Ishikawa (cell line): ENCODE measurements around the gene TPD52L2.

Experiments
- CREB1 ChIP-seq: IDR thresholded peaks from 2 replicates; pipeline ENCODE4 v1.6.1; 2012; ENCODE audit warnings: low read depth
- EP300 ChIP-seq: IDR thresholded peaks from 2 replicates; pipeline ENCODE4 v1.6.1; 2012; ENCODE audit warnings: borderline replicate concordance
- TAF1 ChIP-seq: IDR thresholded peaks from 2 replicates; pipeline ENCODE4 v1.6.1; 2012; ENCODE audit warnings: low read depth, mild to moderate bottlenecking
- TCF12 ChIP-seq: IDR thresholded peaks from 2 replicates; pipeline ENCODE4 v1.6.1; 2012; ENCODE audit warnings: low read depth

DNA sequence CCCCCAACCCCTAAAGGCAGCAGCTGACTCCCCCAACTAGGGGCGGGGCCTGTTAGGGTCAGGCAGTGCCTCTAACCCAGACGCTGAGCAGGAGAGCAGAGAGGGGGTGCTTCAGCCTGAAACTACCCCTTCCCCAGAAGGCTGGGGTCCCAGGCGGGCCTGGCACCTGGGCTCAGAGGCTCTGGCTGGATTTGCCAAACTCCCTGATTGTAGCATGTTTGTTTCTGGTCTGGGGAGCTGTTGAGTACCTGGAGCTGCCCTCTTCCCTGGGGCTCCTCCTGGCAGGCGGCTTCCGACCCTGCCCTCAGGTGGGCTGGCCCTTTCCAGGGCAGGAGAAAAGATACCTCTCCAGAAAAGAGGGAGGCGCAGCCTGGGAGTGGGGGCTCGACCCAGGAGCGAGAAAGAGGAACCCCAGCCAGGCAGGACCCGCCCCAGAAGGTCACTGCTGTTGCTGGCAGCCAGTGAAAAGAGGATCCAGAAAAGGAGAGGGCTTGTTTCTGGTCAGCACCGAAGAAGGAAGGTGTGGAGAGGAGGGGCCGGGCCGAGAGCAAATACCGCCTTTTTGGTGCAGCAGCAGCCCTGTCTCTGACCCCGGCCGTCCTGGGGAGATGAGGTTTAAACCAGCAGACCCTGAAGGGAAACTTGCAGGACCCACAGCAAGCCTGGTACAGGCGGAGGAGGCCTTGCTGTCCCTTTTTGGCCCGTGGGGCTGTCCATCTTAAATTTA, 4.6 kb upstream of the TPD52L2 start:
- TF ChIP-seq TAF1 (no peak), TCF12 (no peak), EP300 (no peak), CREB1 (no peak)
